Endometrial microvascular endothelial cells (primary cell): ENCODE data around the gene APBA2. TPM values are rescaled to one million over a fixed set of nuclear protein-coding genes. Genes with fewer than 3 reads are reported as not detected.
"Not testable (repeated sequence)": the region's sequence is repeated elsewhere in the genome, so short reads cannot be mapped to it uniquely, and the experiment has no call there.

Experiments
- in situ Hi-C: cut with HindIII; loops from 2 replicates; pipeline ENCODE4 v1.10.0; 2017; ENCODE audit warnings: low sequenced_read_pairs, low pct_unique_long_range_greater_than_20kb; ENCODE audit errors: inconsistent ontology term
- total RNA-seq: library from RNA; depleted of rRNA; stranded (reverse); fragments of >200 nt; gene quantifications from one replicate; pipeline ENCODE4 v1.2.3, GENCODE V29; 2015; ENCODE audit errors: inconsistent ontology term

APBA2 gene
- total RNA-seq, 1 donor from 2014 or later = 18.6 TPM

DNA sequence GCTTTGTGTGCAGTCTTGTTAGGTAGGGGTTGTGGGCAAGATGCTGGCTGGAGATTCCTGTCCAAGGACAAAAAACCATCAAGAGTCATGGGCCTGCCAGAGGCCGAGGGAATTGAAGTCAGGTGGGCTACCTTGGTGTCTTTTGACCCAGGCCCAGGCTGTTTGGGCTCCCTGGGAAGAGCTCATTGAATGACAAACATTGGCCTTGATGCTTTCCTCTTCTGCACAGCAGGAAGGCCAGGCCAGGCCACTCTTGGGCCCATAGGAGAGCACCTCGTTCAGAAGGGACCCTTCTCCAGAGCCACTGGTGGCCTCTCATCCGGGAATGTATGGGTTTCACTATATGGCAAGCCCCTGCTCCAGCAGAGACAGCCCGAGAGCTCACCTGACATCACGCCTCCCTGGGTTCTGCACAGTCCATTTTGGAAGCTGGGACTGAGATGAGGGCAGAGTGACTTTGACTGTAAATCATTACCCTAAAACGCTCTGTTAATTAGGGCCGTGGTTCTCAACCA, 214.8 kb downstream of the APBA2 start:
- in situ Hi-C loops = no loop called here

DNA sequence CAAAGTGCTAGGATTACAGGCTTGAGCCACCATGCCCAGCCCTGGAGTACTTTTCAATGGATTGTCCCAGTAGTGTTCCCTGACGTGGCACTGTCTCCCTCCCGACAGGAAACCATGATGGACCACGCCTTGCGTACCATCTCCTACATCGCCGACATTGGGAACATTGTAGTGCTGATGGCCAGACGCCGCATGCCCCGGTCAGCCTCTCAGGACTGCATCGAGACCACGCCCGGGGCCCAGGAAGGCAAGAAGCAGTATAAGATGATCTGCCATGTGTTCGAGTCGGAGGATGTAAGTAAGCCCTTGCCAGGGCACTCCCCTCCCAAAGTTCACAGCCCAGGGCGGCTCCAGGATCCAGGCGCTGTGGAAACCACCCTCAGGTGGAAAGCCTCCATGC, 215.7 kb downstream of the APBA2 start:
- in situ Hi-C loops = no loop called here

DNA sequence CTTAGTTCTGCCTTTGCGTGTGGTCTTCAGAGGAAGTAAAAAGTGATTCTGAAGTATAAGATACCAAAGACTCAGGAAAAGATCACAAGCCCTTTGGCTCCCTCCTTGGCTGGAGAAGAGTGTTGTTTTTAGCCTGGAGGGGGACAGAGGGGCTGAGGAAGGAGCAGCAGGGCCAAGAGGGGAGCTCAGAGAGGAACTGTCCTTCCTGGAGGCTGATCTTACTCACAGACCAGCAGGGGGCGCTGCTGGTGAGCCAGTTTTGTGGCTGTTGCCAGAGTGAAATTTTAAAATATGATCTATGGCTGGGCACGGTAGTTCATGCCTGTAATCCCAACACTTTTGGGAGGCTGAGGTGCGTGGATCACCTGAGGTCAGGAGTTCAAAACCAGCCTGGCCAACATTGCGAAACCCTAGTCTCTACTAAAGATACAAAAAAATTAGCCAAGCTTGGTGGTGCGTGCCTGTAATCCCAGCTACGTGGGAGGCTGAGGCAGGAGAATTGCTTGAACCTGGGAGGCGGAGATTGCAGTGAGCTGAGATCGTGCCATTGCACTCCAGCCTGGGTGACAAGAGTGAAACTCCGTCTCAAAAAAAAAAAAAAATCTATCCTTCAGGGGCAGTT, 216.5 kb downstream of the APBA2 start:
- in situ Hi-C loops = not testable (repeated sequence)

DNA sequence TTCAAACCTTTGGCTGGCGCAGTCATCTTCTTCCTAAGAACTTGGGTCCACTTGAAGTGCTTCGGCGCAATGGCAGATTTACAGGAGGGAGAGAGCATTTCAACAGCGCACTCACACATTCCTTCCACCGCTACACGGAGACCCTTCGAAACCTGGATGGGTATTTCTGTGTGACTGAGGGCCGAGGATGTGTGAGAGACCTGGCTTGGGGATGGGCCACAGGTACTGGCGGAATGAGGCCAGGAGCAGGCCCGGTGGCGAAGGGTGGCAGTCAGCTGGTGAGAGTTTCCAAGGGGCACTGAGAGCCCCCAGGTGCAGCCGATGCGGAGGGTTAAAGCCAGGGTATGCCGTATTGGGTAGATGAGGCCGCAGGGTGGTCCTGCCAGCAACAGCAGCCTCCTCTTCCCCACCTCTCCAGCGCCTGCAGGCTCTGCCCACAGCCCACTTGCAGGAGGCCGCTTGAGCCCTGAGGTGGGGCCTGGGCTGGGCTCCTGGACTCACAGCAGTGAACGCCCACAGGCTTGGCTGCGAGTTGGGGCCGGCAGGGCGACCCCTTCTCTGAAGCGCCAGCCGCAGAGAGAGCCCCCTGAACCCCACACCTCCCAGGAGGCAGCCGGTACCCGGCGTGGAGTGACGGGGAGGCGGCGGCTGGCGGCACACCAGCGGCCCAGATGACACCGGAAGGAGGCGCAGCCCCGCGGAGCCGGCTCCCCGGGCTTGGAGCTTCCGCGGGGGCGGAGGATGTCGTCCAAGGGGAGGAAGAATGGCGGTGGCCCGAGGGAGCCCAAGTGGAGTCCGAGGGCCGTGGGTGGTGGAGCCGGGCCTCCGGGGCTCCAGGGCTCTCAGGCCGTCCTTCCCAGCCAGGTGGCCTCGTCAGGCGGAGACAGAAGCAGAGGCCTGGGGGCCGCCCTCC, 217.4 kb downstream of the APBA2 start:
- in situ Hi-C loops = no loop called here

DNA sequence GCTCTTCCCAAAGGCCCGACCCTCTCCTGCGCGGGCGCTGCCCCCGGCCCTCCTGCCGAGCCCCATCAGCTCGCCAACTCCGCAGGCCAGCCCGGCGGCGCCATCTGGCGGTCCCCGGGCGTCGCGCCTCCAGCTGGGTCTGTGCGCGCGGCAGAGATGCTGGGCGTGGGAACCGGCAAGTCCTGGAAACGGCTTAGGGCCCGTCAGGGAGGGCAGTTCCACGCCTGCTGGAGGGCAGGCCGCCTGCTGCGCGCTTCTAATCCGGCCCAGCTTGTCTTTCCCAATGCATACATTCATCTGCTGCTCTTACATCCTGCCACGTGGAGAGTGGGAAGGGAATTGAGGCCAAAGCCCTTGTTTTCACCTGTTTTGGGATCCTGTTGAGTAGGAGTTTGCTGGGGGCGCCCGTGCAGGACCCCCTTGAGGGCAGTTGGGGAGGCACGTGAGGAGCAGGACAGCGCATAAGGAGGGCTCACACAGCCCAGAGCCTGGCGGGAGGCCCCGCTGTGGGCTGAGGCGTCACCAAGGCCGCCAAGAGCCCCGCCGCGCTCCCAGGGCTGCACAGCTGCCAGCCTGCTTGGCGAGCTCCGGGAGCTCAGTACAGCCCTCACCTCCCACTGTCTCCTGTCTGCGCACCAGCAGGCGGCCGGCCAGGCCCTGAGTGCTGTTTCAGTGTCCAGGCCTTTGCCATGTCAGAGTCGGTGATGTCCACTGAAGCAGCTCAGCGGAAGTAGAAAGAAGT, 218.2 kb downstream of the APBA2 start:
- in situ Hi-C loops = no loop called here

DNA sequence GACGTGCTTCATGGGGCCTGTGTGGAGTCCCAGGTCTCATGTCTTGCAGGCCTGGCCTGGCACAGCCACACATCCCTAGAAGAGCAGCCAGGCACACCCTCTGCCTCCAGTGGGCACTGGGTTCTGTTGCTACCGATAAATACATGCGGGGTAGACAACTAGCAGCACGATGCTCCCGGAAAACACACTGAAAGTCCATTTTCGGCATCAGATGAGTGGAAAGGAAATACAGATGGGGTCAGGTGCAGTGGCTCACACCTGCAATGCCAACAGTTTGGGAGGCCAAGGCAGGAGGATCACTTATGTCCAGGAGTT, 218.7 kb downstream of the APBA2 start:
- in situ Hi-C loops = no loop called here

DNA sequence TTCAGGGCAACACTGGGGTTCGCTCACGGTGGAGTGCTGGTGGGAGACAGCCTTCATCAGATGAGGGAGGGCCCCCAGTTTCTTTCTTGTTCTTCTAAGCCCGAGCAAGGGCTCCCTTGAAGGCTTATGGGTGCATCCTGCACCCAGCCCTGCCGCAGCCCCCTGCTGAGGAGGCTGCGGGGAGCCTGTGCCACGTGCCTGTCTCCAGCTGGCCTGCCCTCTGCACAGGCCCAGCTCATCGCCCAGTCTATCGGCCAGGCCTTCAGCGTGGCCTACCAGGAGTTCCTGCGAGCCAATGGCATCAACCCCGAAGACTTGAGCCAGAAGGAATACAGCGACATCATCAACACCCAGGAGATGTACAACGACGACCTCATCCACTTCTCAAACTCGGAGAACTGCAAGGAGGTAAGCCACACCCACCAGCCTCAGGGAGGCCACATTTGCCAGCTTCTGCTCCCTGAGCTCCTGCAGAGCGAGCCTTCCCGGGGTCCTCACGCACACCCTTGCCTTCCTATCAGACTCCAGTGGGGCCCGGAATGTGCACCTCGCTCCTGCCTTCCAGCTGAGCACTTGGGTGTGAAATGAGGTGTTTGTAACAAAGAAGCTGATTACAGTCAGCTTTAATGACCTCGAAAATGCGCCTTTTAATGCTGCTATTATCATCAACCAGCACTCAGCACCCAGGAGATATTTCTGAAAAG, 219.5 kb downstream of the APBA2 start:
- in situ Hi-C loops = no loop called here

DNA sequence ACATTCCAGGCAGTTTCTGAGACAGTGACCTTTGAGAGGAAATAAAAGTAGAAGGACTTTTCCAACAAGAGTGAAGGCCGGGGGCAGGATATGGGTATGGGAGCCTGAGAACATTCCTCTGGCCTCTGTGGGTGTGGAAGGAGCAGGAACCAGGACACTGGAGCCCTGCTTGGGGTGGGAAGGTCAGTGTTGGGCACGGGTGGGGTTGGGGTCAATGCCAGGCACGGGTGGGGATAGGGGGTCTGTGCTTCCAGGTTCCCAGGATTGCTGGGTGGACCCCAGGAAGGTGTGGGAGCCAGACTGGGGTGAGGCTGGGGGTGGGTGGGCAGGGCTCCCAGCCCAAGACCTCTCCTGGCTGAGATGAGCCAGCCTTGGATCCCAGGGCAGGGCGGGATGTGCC, 220.3 kb downstream of the APBA2 start:
- in situ Hi-C loops = no loop called here

DNA sequence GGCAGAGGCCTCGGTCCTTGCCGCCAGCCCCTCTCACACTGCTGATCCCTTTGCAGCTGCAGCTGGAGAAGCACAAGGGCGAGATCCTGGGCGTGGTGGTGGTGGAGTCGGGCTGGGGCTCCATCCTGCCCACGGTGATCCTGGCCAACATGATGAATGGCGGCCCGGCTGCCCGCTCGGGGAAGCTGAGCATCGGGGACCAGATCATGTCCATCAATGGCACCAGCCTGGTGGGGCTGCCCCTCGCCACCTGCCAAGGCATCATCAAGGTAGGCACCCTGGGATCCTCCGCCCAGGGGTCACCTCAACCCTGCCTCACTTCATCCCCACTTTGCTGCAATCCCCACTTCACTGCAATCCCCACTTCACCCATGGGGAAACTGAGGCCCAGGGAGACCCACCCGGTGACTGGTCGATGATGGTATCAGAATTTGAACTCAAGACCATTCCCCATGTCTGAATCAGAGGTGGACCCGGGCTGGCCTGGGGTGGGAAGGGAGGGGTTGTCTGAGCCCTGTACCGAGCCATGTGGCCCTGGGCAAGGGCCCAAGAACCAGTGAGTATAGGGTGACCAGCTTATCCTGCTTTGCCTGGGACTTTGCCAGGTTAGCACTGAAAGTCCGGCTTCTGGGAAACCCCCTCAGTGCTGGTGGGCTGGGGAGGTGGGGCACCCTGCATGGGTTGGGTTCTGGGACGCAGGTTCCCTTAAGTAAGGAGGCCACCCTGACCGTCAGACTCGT, 220.9 kb downstream of the APBA2 start:
- in situ Hi-C loops = no loop called here

DNA sequence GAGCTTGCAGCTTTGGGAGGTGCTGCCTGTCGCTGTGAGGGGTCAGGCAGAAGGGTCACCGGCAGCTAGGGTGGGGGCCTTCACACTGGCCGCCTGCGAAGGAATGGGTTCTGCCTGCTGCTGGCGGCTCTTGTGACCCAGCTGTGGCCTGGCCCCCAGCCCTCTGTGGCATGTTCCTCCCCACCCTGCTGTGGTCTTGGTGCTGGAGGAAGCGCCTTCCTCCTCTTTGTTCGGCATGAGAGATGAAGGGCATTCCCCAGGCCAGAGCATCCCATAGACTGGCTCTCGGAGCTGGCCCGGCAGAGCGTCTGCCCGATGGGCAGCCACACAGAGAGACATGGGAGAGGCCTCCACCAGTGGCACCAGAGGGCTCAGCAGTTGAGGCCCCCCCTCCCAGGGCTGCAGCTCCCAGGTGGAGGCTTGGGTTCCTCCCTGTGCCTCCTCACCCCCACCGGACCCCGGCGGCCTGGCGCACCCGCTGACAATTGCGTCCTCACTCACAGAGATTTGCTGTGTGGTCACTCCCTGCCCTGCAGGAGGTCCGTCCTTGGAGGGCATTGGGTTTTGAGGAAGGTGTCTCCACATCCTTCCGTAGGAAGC, 221.6 kb downstream of the APBA2 start:
- in situ Hi-C loops = no loop called here

DNA sequence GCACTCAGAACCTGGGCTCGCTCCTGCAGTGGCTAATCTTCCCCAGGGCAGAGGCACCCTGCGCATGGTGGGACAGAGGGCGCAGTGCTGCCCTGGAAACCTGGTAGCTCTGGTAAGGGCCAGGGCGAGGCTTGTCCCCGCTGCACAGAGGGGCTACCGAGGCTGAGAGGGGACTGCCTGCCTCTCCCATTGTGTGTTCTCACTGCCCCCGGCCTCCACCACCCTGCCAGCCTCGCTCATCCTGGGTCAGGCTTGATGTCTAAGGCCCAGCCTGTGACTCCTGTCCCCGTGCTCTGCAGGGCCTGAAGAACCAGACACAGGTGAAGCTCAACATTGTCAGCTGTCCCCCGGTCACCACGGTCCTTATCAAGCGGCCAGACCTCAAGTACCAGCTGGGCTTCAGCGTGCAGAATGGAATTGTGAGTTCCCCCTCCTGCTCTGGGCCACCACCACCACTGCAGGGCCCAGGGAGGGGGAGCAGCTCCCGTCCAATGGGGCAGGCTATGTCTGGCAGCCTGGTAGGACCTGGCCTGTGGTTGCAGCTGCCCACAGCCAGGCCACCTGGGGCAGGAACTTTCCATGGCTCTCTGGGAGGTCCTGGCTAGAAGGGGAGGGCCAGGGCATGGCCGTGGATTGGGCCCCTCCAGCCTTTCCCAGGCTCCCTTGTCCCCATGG, 222.3 kb downstream of the APBA2 start:
- in situ Hi-C loops = no loop called here

DNA sequence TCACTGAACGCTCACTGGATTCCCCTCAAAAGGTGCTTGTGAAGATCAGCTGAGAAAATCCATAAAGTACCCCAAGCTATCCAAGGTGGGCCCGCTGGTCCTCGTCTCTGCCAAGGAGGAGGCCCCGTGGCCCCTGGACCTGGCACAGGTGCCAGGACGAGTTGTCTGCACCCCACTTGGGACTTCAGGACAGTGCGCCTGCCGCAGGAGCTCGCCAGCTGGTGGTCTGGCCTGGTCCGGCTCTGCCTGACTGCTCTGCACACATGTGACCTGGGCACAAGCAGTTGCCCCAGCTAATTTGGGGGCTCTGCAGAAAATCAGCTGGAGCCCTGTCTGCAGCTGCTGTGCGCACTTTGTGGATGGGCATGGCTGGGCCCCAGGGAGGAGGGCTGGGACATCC, 224.0 kb downstream of the APBA2 start:
- in situ Hi-C loops = no loop called here

DNA sequence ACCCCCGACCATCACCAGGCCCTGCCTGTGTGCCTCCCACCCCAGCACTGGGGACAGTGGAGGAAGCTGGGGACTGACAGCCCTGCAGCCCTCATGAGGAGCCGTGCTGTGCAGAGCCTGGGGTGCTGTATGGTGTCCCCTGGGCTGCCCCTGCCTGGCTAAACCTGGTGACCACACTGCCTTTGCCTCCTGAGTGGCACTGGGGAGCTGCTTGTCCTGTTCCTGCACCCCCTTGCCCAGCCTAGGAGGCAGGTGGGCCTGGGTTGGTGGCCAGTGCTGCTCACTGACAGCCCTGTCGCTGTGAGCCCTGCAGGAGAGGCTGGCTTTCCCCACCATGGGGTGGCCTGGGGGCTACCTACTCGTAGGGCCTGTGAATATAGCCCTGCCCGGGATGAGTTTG, 224.4 kb downstream of the APBA2 start:
- in situ Hi-C loops = no loop called here

DNA sequence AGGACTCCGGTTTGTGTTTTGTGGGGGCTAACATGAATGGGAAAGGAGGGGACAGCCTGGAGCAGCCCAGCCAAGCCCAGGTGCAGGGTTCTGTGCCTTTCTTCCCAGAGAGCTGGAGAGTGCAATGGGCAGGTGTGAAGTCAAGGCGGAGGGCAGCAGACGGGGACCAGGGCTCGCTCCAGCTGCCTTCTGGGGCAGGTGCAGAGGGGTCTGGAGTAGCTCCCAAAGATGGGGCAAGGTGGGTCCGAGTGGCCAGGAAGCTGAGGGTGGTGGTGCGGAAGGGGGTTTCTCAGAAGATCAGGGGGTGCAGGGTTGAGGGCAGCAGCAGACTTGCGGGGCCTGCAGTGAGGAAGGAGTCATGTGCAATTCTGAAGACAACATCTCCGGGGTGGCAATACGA, 225.0 kb downstream of the APBA2 start:
- in situ Hi-C loops = no loop called here

DNA sequence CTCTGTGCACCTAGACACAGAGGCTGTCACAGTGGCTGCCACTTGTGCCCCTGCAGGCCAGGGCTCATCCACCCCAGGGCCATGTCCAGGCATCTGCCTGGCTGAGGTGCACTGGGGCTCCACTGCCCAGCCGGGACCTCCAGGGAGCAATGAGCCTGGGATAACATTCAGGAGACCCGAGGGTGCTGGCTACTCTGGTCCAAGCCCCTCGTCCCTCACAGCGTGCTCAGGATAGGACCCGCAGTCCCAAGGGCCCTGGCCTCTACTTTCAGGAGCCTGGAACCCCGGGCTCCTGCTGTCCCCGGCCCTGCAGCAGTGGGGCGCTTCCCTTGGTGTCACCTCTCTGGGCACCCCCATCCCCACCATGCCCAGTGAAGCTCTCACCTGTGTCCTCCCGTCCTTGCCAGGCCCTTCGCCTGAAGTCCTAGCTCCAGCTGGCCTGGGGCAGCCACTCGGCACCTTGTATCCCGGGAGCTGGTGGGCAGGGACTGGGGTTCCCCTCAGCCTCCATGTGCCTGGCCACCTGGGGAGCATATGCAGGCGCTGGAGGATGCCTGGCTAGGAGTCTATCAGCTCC, 226.0 kb downstream of the APBA2 start:
- in situ Hi-C loops = no loop called here

DNA sequence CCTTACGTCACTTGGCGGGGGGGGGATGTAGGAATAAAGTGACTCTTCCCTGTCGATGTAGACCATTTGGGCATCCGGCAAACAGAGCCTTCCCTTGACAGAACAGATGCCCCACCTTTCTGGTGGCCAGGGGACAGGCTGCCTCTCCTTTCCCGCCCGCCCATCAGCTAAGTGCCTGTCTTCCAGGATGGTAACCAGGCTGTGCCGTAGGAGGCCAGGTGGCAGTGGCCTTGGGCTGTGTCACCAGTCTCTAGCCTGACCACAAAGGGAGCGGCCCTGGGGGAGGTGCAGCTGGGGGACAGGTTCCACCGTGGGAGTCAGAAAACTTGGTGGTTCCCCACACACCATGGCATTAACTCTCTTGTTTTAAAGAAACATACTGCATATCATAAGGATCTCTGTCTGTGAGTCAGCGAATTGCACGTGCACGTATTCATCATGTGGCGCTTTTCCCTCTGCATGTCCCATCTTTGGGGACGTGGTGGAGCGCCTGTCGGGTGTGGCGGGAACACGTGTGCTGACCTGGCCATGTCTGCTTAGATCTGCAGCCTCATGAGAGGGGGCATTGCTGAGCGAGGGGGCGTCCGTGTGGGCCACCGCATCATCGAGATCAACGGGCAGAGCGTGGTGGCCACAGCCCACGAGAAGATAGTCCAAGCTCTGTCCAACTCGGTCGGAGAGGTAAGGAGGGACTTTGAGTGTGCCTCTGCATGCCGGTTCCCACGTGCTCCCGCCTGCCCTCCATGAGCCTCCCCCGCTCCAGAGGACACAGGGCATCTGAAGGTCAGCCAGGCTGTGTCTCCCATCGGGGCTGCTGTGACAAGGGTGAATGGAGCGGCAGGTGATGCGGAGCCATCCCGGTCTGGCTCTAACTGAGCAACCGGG, 227.8 kb downstream of the APBA2 start:
- in situ Hi-C loops = no loop called here
